ENCODE results near the gene PTPRK.

PTPRK gene

DNA sequence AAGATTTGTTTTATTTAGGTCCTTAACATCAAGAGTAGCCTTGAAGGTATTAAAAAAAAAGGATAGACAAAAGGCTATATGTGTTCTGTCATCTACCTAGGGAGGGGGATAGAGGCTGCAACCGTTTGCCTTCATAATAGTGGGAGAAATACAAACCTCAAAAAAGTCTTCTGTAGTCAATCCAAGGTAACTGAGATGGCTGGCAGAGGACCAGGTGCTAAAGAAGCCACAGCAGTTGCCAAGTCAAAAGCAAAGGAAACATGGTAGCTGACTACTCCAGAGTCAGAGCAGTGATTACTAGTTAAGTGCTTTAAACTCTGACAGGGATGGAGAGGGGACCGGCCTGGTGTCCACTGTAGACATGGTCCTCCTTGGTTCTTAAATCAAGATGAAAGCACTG, 249.4 kb downstream of the PTPRK start:
- Histone ChIP-seq H3K4me1 (ENCODE audit: control insufficient read depth in 1 of 2, insufficient read depth in 1 of 2, low read depth in 1 of 2, low read length in 1 of 2) (no peaks in the 10 kb centered on the region), H3K36me3 (no peaks in the 10 kb centered on the region), H3K4me3 (ENCODE audit: low read depth in 1 of 2, low read length in 1 of 2) (no peak overlapping the region), H3K9me3 (no peaks in the 10 kb centered on the region), H3K27me3 (no peaks in the 10 kb centered on the region), H3K27ac (no peak overlapping the region)
- TF ChIP-seq, protein P1, sequence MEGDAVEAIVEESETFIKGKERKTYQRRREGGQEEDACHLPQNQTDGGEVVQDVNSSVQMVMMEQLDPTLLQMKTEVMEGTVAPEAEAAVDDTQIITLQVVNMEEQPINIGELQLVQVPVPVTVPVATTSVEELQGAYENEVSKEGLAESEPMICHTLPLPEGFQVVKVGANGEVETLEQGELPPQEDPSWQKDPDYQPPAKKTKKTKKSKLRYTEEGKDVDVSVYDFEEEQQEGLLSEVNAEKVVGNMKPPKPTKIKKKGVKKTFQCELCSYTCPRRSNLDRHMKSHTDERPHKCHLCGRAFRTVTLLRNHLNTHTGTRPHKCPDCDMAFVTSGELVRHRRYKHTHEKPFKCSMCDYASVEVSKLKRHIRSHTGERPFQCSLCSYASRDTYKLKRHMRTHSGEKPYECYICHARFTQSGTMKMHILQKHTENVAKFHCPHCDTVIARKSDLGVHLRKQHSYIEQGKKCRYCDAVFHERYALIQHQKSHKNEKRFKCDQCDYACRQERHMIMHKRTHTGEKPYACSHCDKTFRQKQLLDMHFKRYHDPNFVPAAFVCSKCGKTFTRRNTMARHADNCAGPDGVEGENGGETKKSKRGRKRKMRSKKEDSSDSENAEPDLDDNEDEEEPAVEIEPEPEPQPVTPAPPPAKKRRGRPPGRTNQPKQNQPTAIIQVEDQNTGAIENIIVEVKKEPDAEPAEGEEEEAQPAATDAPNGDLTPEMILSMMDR (IDR thresholded peaks at IDR 0.05): no peak

DNA sequence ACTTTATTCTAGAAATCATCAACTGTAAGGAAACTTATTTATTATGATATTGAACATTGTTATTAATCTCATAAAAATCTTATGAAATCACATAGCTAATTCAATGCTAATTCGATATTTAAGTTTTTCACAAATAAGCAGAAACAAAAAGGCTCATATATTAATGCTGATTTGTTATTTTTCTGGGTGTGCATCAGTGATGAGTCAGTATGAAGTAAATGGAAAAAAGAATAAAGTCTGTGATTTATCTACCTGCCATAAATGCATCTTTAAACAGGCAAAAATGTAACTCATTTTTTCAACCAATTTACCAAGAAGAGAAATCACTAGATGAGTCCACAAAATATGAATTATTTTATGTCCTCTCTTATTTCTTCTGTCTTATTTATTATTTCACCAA, 253.5 kb downstream of the PTPRK start:
- TF ChIP-seq, protein P1 (IDR thresholded peaks at IDR 0.05): no peak
- H3K27me3 ChIP-seq: no peaks in the 10 kb centered on the region
- H3K4me3 ChIP-seq (ENCODE audit: low read depth in 1 of 2, low read length in 1 of 2): no peak overlapping the region
- no peak overlapping the region for H3K27ac ChIP-seq
- no peaks in the 10 kb centered on the region for H3K4me1 ChIP-seq (ENCODE audit: control insufficient read depth in 1 of 2, insufficient read depth in 1 of 2, low read depth in 1 of 2, low read length in 1 of 2)
- no peaks in the 10 kb centered on the region for H3K9me3 ChIP-seq
- no peaks in the 10 kb centered on the region for H3K36me3 ChIP-seq

DNA sequence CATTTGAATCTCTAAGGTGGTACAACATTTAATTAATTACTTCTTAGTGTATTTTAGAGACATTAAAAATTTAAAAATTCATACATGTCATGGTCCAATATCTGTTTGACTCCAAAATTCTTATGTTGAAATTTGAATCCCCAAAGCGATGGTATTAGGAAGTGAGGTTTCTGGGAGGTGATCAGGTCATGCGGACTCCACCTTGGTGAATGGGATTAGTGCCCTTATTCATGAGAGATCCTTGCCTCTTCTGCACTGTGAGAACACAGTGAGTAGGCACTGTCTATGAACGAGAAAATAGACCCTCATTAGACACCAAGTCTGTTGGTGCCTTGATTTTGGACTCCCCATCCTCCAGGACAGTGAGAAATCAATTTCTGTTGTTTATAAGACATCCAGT, 254.7 kb downstream of the PTPRK start:
- H3K27ac ChIP-seq: no peak overlapping the region

DNA sequence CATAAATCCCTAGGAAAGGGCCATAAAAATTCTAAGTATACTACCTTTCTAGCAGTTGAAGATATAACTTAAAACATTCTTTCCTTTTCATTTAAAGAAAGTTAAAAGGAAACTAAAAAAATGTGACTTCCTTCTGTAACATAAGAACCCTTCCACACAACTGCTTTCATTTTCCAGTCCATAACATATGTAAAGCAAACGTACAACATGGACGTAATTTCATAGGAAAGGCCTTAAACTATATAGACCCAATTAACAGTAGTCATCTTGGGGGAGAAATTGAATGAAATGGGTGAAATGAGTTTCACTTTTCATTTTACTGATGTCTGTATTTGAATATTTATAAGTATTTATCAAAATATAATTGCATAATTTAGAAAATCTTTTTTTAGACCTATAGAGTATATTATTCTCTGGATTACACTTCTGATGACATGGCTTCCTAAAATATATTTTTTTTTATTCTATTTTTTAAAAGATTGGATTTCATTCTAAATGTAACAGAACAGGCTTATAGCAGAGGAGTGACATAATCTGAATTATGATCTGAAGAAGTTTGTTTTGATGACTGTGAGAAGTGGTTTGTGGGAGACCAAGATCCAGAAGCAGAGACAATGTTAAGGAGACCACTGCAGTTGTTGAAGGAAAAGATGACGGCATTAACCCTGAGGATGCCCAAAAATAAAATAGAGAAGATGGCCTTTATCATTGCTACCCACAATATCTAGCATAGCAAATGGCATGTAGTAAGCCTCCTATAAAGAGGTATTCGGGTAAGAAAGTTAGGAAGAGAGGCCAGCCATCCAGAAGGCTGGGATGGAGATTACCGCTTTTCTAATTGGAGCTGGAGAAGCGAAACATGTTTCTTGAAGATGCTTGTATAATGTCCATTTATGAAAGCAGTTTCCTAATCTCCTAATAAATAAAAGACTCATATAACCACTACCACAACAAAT, 260.4 kb downstream of the PTPRK start:
- TF ChIP-seq, protein P1 (IDR thresholded peaks at IDR 0.05): no peak
- Histone ChIP-seq H3K9me3 (no peaks in the 10 kb centered on the region), H3K36me3 (no peaks in the 10 kb centered on the region), H3K27me3 (no peaks in the 10 kb centered on the region), H3K27ac (no peak overlapping the region), H3K4me3 (ENCODE audit: low read depth in 1 of 2, low read length in 1 of 2) (no peak overlapping the region), H3K4me1 (ENCODE audit: control insufficient read depth in 1 of 2, insufficient read depth in 1 of 2, low read depth in 1 of 2, low read length in 1 of 2) (no peaks in the 10 kb centered on the region)

More for the DNA sequence above, 254.7 kb downstream of the PTPRK start:
- H3K9me3 ChIP-seq: no peaks in the 10 kb centered on the region
- H3K4me3 ChIP-seq (ENCODE audit: low read depth in 1 of 2, low read length in 1 of 2): no peak overlapping the region
- no peaks in the 10 kb centered on the region for H3K36me3 ChIP-seq
- no peaks in the 10 kb centered on the region for H3K27me3 ChIP-seq
- no peaks in the 10 kb centered on the region for H3K4me1 ChIP-seq (ENCODE audit: control insufficient read depth in 1 of 2, insufficient read depth in 1 of 2, low read depth in 1 of 2, low read length in 1 of 2)
- TF ChIP-seq, protein P1 (IDR thresholded peaks at IDR 0.05): no peak

DNA sequence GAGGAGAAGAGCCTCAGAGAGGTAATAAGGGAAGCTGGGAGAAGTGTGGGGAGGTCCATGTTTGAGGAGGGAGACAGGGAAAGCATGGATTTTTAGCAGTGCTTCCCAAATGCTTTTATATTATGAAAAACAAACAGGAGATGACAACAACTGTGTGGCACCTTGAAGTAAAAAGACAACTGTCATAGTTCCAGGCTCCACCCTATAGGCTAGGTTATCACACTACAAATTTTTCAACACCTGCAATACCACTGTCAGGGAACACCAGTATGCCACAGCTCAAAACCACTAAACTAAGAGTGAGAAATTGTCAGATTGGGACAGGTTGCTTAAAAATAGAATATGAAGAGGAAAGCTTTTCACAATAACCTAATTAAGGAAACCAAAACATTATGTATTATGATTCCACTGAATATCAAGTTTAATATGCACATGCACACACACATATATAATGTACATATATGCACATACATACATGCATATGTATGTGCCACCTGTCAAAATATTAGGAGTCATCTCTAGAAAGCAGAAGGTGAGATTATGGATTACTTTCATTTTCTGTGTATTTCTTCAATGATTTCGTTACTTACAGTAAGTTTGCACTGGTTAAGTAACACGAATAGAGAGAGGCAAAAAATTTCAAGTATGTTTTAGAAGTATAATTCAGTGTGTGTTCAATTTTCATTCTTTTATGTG, 261.2 kb downstream of the PTPRK start:
- no peaks in the 10 kb centered on the region for H3K4me1 ChIP-seq (ENCODE audit: control insufficient read depth in 1 of 2, insufficient read depth in 1 of 2, low read depth in 1 of 2, low read length in 1 of 2)
- TF ChIP-seq, protein P1 (IDR thresholded peaks at IDR 0.05): no peak
- no peaks in the 10 kb centered on the region for H3K27me3 ChIP-seq
- no peak overlapping the region for H3K4me3 ChIP-seq (ENCODE audit: low read depth in 1 of 2, low read length in 1 of 2)
- H3K9me3 ChIP-seq: no peaks in the 10 kb centered on the region
- H3K27ac ChIP-seq: no peak overlapping the region
- no peaks in the 10 kb centered on the region for H3K36me3 ChIP-seq

Data from neutrophil (primary cell).